ENCODE data around the gene CLTCL1.
A peak's percentile ranks its signal among the peaks of the same experiment; 100 is the strongest.

The CLTCL1 gene

GRCh38 chr22:19193879-19194278 is 97.6 kb downstream of the CLTCL1 start:
- DNase-seq, result no peak

- no peak for DNase-seq
These were observed 103.6 kb downstream of the CLTCL1 start for GRCh38 chr22:19187716-19188563.

- DNase-seq, result no peak
These were observed 107.1 kb downstream of the CLTCL1 start for GRCh38 chr22:19184276-19184997.

- DNase-seq, result no peak
These were observed 108.3 kb downstream of the CLTCL1 start for GRCh38 chr22:19183216-19183615.

GRCh38 chr22:19182472-19183157 is 108.9 kb downstream of the CLTCL1 start:
- no peak for DNase-seq

- DNase-seq, result no peak
These were observed 109.6 kb downstream of the CLTCL1 start for GRCh38 chr22:19181786-19182471.

- no peak for DNase-seq
These were observed 110.6 kb downstream of the CLTCL1 start for GRCh38 chr22:19180740-19181410.

GRCh38 chr22:19180234-19180633 is 111.3 kb downstream of the CLTCL1 start:
- no peak for DNase-seq

GRCh38 chr22:19179497-19180048 is 111.9 kb downstream of the CLTCL1 start:
- DNase-seq, result peak; percentile 61

- peak; percentile 87 for DNase-seq
These were observed 112.6 kb downstream of the CLTCL1 start, which contains the start of gene SLC25A1 for GRCh38 chr22:19178657-19179496. SLC25A1 (minus strand) TSS chr22:19178736; CDS start chr22:19178673, 63 bp downstream.

GRCh38 chr22:19178065-19178656 is 113.4 kb downstream of the CLTCL1 start:
- peak; percentile 64 for DNase-seq

- DNase-seq, result no peak
These were observed 114.1 kb downstream of the CLTCL1 start for GRCh38 chr22:19177164-19178064.

GRCh38 chr22:19176732-19177131 is 114.8 kb downstream of the CLTCL1 start:
- DNase-seq, result no peak

GRCh38 chr22:19176175-19176643 is 115.3 kb downstream of the CLTCL1 start:
- no peak for DNase-seq

- no peak for DNase-seq
These were observed 115.8 kb downstream of the CLTCL1 start for GRCh38 chr22:19175602-19176174.

- no peak for DNase-seq
These were observed 116.4 kb downstream of the CLTCL1 start for GRCh38 chr22:19175026-19175601.

GRCh38 chr22:19174106-19175025 is 117.2 kb downstream of the CLTCL1 start:
- DNase-seq, result no peak
